SU-DHL-6 (cell line): ENCODE data around the gene TLR10.

ENCODE experiments used
- H2AFZ ChIP-seq: fragments of 200-600 bp; sonication (generic); 2 replicates; pipeline ENCODE4 v1.6.1; 2014; ENCODE audit warnings: low read depth, mild to moderate bottlenecking, moderate library complexity, mixed read lengths, antibody characterized with exemption, low read length; ENCODE audit not compliant: severe bottlenecking
- H3F3A ChIP-seq: fragments of 200-600 bp; shearing (Covaris generic); 2 replicates; pipeline ENCODE4 v1.6.0; 2016; ENCODE audit warnings: antibody characterized with exemption, mild to moderate bottlenecking; ENCODE audit not compliant: insufficient read depth
- H3K27ac ChIP-seq: fragments of 200-600 bp; sonication (generic); 2 replicates; pipeline ENCODE4 v1.5.1; 2016; ENCODE audit warnings: low read depth, mild to moderate bottlenecking, low read length, moderate library complexity, mixed read lengths
- H3K27me3 ChIP-seq: fragments of 200-600 bp; sonication (generic), shearing (Covaris generic); 2 replicates; pipeline ENCODE4 v1.6.0; 2014; ENCODE audit warnings: mild to moderate bottlenecking, low read length
- H3K36me3 ChIP-seq: fragments of 200-600 bp; sonication (generic); 2 replicates; pipeline ENCODE4 v1.6.1; 2014; ENCODE audit warnings: mild to moderate bottlenecking, low read length, mixed read lengths
- H3K4me2 ChIP-seq: fragments of 300-600, 200-600 bp; shearing (Covaris generic), sonication (generic); 2 replicates; pipeline ENCODE4 v1.6.0; 2014; ENCODE audit warnings: low read length, low read depth, mild to moderate bottlenecking; ENCODE audit not compliant: poor library complexity, severe bottlenecking
- H3K4me3 ChIP-seq: fragments of 200-600 bp; sonication (generic); 2 replicates; pipeline ENCODE4 v1.5.1; 2014; ENCODE audit warnings: antibody characterized with exemption, low read length, mild to moderate bottlenecking, mixed read lengths; ENCODE audit not compliant: insufficient read depth, poor library complexity, severe bottlenecking
- H3K79me2 ChIP-seq: fragments of 200-600 bp; sonication (generic); 2 replicates; pipeline ENCODE4 v1.6.1; 2014; ENCODE audit warnings: mild to moderate bottlenecking, low read length, moderate library complexity; ENCODE audit not compliant: insufficient read depth
- H3K9ac ChIP-seq: fragments of 200-600 bp; sonication (generic); 2 replicates; pipeline ENCODE4 v1.7.0; 2014; ENCODE audit warnings: mild to moderate bottlenecking, low read length
- H3K9me2 ChIP-seq: fragments of 200-600 bp; sonication (generic); replicated peaks from 2 replicates; pipeline ENCODE4 v1.6.1; 2014; ENCODE audit warnings: low read length; ENCODE audit not compliant: insufficient read depth
- H3K9me3 ChIP-seq: fragments of 200-600 bp; sonication (generic); 2 replicates; pipeline ENCODE4 v1.6.1; 2014; ENCODE audit warnings: low read length, mixed read lengths; ENCODE audit not compliant: insufficient read depth
- H4K20me1 ChIP-seq: fragments of 200-600 bp; sonication (generic); 2 replicates; pipeline ENCODE4 v1.6.1; 2014; ENCODE audit warnings: low read depth, mild to moderate bottlenecking, antibody characterized with exemption, low read length, moderate library complexity, mixed read lengths
- CTCF ChIP-seq: fragments of 200-600 bp; sonication (generic); IDR thresholded peaks from one replicate; pipeline ENCODE4 v1.5.1; 2017; ENCODE audit warnings: antibody characterized with exemption, mild to moderate bottlenecking, low read length, moderate library complexity; ENCODE audit not compliant: insufficient read depth, poor library complexity, severe bottlenecking
- EZH2phosphoT487 ChIP-seq: fragments of 200-600 bp; sonication (generic), shearing (Covaris generic); conservative IDR thresholded peaks from 2 replicates; pipeline ENCODE4 v1.6.1; 2018; ENCODE audit warnings: mild to moderate bottlenecking, antibody characterized with exemption, low read length, moderate library complexity, mixed read lengths

The TLR10 gene

GRCh38 chr4:38730830-38731646 lies 51.8 kb downstream of the TLR10 start:
- no peaks in the 10 kb centered on the region for H3K9me2 ChIP-seq
- peaks cover 8% of the 10 kb centered on the region; the same call in 1 of the 2 replicates for H3K9me3 ChIP-seq
- no peak overlapping the region for H3K4me3 ChIP-seq
- H4K20me1 ChIP-seq = no peaks in the 10 kb centered on the region
- no peak overlapping the region for H3K27ac ChIP-seq
- H3K27me3 ChIP-seq = no peaks in the 10 kb centered on the region
- H3F3A ChIP-seq = no peaks in the 10 kb centered on the region
- no peaks in the 10 kb centered on the region for H3K36me3 ChIP-seq
- H3K4me2 ChIP-seq = no peak overlapping the region
- no peak overlapping the region for H3K9ac ChIP-seq
- peak overlapping the region; percentile 25 for H2AFZ ChIP-seq
- no peaks in the 10 kb centered on the region for H3K79me2 ChIP-seq
- peak; percentile 97 for TF ChIP-seq CTCF
- TF ChIP-seq EZH2phosphoT487 = no peak

GRCh38 chr4:38730493-38730829 lies 52.3 kb downstream of the TLR10 start:
- Histone ChIP-seq H3K79me2 (no peaks in the 10 kb centered on the region), H3K27me3 (no peaks in the 10 kb centered on the region), H3K4me2 (no peak overlapping the region), H4K20me1 (no peaks in the 10 kb centered on the region), H3K9ac (no peak overlapping the region), H3K27ac (no peak overlapping the region), H3K9me3 (peaks cover 8% of the 10 kb centered on the region; the same call in 1 of the 2 replicates), H3K9me2 (no peaks in the 10 kb centered on the region), H2AFZ (peak overlapping the region; percentile 25), H3K36me3 (no peaks in the 10 kb centered on the region), H3K4me3 (no peak overlapping the region), H3F3A (no peaks in the 10 kb centered on the region)
- no peak for TF ChIP-seq EZH2phosphoT487
- no peak for TF ChIP-seq CTCF

- TF ChIP-seq EZH2phosphoT487 (no peak), CTCF (no peak)
- H3K4me2 ChIP-seq = no peak overlapping the region
- H3K9me2 ChIP-seq = no peaks in the 10 kb centered on the region
- H3K27ac ChIP-seq = no peak overlapping the region
- no peak overlapping the region for H2AFZ ChIP-seq
- H3K9ac ChIP-seq = no peak overlapping the region
- no peak overlapping the region for H3K4me3 ChIP-seq
- H3K9me3 ChIP-seq = peaks cover 6% of the 10 kb centered on the region; the same call in 1 of the 2 replicates
- H3K79me2 ChIP-seq = no peaks in the 10 kb centered on the region
- no peaks in the 10 kb centered on the region for H3F3A ChIP-seq
- no peaks in the 10 kb centered on the region for H3K36me3 ChIP-seq
- no peaks in the 10 kb centered on the region for H4K20me1 ChIP-seq
- no peaks in the 10 kb centered on the region for H3K27me3 ChIP-seq
These were observed 54.1 kb downstream of the TLR10 start for GRCh38 chr4:38728631-38729141.
